ENCODE data around the gene HGS. TPM values are rescaled to one million over a fixed set of nuclear protein-coding genes. Genes with fewer than 3 reads are reported as not detected.

HGS gene
- total and polyA plus RNA-seq, 2 of the 13 experiments (the other 11 are each of a cell fraction or from before 2014, with no cell fraction given), result 73.3 to 78.1 TPM

- TF ChIP-seq, protein P1, sequence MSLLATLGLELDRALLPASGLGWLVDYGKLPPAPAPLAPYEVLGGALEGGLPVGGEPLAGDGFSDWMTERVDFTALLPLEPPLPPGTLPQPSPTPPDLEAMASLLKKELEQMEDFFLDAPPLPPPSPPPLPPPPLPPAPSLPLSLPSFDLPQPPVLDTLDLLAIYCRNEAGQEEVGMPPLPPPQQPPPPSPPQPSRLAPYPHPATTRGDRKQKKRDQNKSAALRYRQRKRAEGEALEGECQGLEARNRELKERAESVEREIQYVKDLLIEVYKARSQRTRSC (CRISPR knock-in tag; IDR thresholded peaks at IDR 0.05; ENCODE audit: low read depth), result no peak; the same call in 1 of the 2 replicates
- TF ChIP-seq ZNF350 (CRISPR knock-in tag; IDR thresholded peaks at IDR 0.05; ENCODE audit: borderline replicate concordance, low read depth), result 0 out of 2 replicates have a peak, but pooled peaks have one; percentile 13
- TF ChIP-seq, protein P2, sequence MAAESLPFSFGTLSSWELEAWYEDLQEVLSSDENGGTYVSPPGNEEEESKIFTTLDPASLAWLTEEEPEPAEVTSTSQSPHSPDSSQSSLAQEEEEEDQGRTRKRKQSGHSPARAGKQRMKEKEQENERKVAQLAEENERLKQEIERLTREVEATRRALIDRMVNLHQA (CRISPR knock-in tag; IDR thresholded peaks at IDR 0.05), result no peak
- peak; percentile 89; the same call in 1 of the 2 replicates for TF ChIP-seq ZNF614 (CRISPR knock-in tag; IDR thresholded peaks at IDR 0.05; ENCODE audit: borderline replicate concordance)
- no peak for TF ChIP-seq ZKSCAN8 (CRISPR knock-in tag; IDR thresholded peaks at IDR 0.05; ENCODE audit: borderline replicate concordance)
- no peak for TF ChIP-seq ZNF292 (CRISPR knock-in tag; IDR thresholded peaks at IDR 0.05; ENCODE audit: borderline replicate concordance, low read depth)
- TF ChIP-seq, protein P3, sequence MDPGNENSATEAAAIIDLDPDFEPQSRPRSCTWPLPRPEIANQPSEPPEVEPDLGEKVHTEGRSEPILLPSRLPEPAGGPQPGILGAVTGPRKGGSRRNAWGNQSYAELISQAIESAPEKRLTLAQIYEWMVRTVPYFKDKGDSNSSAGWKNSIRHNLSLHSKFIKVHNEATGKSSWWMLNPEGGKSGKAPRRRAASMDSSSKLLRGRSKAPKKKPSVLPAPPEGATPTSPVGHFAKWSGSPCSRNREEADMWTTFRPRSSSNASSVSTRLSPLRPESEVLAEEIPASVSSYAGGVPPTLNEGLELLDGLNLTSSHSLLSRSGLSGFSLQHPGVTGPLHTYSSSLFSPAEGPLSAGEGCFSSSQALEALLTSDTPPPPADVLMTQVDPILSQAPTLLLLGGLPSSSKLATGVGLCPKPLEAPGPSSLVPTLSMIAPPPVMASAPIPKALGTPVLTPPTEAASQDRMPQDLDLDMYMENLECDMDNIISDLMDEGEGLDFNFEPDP (CRISPR knock-in tag; conservative IDR thresholded peaks at IDR 0.05), result peak; percentile 67; the same call in 1 of the 2 replicates
- peak; percentile 75; the same call in 1 of the 2 replicates for TF ChIP-seq HNF1B (CRISPR knock-in tag; IDR thresholded peaks at IDR 0.05)
- no peak for TF ChIP-seq HMGA1 (CRISPR knock-in tag; conservative IDR thresholded peaks at IDR 0.05)
- peak; percentile 80 for TF ChIP-seq PHF5A (CRISPR knock-in tag; IDR thresholded peaks at IDR 0.05; ENCODE audit: low read depth, unreplicated experiment)
- TF ChIP-seq MIER2 (CRISPR knock-in tag; IDR thresholded peaks at IDR 0.05), result 0 out of 2 replicates have a peak, but pooled peaks have one; percentile 10
- TF ChIP-seq SATB2 (CRISPR knock-in tag; IDR thresholded peaks at IDR 0.05), result no peak; the same call in 1 of the 2 replicates
- TF ChIP-seq, protein P4, sequence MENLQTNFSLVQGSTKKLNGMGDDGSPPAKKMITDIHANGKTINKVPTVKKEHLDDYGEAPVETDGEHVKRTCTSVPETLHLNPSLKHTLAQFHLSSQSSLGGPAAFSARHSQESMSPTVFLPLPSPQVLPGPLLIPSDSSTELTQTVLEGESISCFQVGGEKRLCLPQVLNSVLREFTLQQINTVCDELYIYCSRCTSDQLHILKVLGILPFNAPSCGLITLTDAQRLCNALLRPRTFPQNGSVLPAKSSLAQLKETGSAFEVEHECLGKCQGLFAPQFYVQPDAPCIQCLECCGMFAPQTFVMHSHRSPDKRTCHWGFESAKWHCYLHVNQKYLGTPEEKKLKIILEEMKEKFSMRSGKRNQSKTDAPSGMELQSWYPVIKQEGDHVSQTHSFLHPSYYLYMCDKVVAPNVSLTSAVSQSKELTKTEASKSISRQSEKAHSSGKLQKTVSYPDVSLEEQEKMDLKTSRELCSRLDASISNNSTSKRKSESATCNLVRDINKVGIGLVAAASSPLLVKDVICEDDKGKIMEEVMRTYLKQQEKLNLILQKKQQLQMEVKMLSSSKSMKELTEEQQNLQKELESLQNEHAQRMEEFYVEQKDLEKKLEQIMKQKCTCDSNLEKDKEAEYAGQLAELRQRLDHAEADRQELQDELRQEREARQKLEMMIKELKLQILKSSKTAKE (CRISPR knock-in tag; IDR thresholded peaks at IDR 0.05; ENCODE audit: borderline replicate concordance), result no peak; the same call in 1 of the 2 replicates
- no peak for TF ChIP-seq CEBPB (IDR thresholded peaks at IDR 0.05; ENCODE audit: borderline replicate concordance, low read depth, low read length)
- no peak for TF ChIP-seq CCAR2 (optimal IDR thresholded peaks at IDR 0.05; ENCODE audit: low read depth, low read length)
- no peak for TF ChIP-seq ZFYVE20 (CRISPR knock-in tag; IDR thresholded peaks at IDR 0.05; ENCODE audit: borderline replicate concordance, low read depth)
- TF ChIP-seq ZFAT (CRISPR knock-in tag; conservative IDR thresholded peaks at IDR 0.05), result no peak
- TF ChIP-seq ZBTB42 (CRISPR knock-in tag; IDR thresholded peaks at IDR 0.05), result 0 out of 2 replicates have a peak, but pooled peaks have one; percentile 60
- TF ChIP-seq HBP1 (CRISPR knock-in tag; IDR thresholded peaks at IDR 0.05; ENCODE audit: low read depth), result peak; percentile 93; the same call in 1 of the 2 replicates
These were observed 17.2 kb upstream of the HGS start, which contains the start of the genes CCDC137 and OXLD1 (continued) for GRCh38 chr17:81666342-81667191.
